ENCODE results near the gene NOD1.
"Not testable (repeated sequence)": the region's sequence is repeated elsewhere in the genome, so short reads cannot be mapped to it uniquely, and the experiment has no call there.

The NOD1 gene, protein sequence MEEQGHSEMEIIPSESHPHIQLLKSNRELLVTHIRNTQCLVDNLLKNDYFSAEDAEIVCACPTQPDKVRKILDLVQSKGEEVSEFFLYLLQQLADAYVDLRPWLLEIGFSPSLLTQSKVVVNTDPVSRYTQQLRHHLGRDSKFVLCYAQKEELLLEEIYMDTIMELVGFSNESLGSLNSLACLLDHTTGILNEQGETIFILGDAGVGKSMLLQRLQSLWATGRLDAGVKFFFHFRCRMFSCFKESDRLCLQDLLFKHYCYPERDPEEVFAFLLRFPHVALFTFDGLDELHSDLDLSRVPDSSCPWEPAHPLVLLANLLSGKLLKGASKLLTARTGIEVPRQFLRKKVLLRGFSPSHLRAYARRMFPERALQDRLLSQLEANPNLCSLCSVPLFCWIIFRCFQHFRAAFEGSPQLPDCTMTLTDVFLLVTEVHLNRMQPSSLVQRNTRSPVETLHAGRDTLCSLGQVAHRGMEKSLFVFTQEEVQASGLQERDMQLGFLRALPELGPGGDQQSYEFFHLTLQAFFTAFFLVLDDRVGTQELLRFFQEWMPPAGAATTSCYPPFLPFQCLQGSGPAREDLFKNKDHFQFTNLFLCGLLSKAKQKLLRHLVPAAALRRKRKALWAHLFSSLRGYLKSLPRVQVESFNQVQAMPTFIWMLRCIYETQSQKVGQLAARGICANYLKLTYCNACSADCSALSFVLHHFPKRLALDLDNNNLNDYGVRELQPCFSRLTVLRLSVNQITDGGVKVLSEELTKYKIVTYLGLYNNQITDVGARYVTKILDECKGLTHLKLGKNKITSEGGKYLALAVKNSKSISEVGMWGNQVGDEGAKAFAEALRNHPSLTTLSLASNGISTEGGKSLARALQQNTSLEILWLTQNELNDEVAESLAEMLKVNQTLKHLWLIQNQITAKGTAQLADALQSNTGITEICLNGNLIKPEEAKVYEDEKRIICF

GRCh38 chr7:30478349-30479201 is at the start of gene NOD1:
Gene NOD1, minus strand, starts transcription at chr7:30478784. Its CDS starts 21,863 bp downstream, at chr7:30456921.
- peak; percentile 39 for DNase-seq (ENCODE audit: low read depth)

DNA sequence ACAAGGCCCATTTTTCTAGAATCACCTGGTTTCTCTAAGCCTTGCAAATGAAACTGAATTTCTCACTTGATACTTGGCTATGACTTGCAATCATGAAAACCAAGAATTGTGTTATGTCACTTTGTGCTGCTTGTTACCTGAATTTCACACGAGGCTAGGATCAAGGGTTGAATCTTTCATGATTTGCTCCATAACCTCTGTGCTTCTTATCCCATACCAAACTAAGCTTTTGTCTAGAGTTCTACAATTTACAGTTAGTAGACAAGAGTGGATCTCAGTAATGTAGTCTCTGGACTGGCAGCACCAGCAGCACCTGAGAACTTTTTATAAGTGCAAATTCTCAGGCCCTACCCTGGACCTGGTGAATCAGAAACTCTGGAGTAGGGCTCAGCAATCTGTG is 48.7 kb upstream of the NOD1 start:
- DNase-seq (ENCODE audit: low read depth) = not testable (repeated sequence)

DNA sequence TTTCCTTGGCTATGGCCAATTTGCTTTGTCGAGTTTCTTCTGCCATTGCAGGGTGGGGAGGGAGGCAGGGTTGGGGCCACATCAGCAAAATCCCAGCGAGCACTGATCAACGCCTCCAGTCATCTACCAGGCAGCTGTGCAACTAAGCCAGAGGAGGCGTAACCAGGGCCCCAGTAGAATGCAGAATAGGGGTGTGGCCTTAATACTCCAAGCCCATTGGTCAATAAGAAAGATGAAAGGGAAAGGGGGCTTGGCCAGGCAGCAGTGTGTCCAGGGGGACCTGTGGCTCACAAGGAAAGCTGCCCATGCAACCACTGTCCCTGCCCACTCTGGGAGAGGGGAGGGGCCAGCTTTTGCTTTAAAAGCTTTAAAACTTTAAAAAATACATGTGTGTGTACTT is 47.6 kb upstream of the NOD1 start:
- no peak for DNase-seq (ENCODE audit: low read depth)

GRCh38 chr7:30525429-30525828 is 46.8 kb upstream of the NOD1 start:
- no peak for DNase-seq (ENCODE audit: low read depth)

DNA sequence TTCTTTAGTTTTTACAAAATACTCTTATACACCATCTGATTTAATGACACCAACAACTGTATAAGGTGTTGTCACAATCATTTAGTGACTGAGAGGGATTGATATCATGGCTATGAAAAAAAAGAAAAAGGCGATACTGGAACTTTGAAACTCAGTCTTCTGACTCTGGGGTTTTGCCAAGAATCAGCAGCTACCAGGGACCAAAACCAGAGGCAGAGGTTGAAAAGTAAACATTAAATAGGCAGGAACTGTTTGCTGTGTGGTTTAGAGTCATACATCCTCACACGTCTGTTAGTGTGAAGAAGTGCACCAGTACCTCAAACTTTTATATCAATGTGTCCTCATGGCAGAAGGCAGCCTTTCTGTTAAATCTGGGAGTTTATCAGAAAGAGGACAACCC is 46.0 kb upstream of the NOD1 start:
- DNase-seq (ENCODE audit: low read depth) = no peak

DNA sequence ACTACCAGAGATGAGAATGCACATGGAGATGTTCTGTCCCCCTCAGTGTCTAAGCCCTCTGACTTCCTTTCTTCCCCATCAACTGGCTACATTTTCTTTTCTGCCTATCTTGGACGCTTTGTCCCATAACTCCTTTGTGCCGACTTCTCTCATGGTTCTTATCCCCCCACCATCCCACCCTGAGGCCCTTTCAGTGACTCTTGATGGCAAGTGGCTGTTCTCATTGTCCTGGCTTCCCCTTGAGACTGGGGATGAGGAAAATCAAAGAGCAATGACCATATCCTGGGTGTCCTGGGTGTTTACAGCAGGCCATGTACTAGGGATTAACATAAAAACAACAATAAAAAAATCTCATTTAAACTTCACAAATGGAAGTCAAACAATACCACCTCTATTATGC is 44.9 kb upstream of the NOD1 start:
- no peak for DNase-seq (ENCODE audit: low read depth)

GRCh38 chr7:30522159-30522558 is 43.6 kb upstream of the NOD1 start:
- no peak for DNase-seq (ENCODE audit: low read depth)

GRCh38 chr7:30521532-30521931 is 42.9 kb upstream of the NOD1 start:
- DNase-seq (ENCODE audit: low read depth) = no peak

DNA sequence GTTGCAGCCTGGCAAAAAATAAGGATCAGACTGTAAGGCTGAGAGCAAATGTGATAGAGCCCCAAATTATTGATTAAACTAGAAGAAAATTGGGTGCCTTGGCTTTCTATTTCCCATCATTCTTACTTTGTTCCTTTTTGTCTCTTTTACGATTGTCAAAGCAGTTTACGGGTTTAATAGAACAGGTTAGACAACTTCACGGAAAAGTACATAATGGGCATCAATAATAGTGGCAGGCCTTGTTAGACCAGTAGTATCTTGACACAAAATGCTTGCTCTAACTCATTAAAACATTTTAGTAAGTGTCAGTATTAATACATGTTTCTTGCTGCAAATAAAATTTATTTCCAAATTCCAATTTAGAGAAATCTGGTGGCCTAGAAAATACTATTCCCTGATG is 40.5 kb upstream of the NOD1 start:
- no peak for DNase-seq (ENCODE audit: low read depth)

GRCh38 chr7:30515761-30516160 is 37.2 kb upstream of the NOD1 start:
- DNase-seq (ENCODE audit: low read depth) = no peak

GRCh38 chr7:30514776-30515175 is 36.2 kb upstream of the NOD1 start:
- DNase-seq (ENCODE audit: low read depth) = no peak

DNA sequence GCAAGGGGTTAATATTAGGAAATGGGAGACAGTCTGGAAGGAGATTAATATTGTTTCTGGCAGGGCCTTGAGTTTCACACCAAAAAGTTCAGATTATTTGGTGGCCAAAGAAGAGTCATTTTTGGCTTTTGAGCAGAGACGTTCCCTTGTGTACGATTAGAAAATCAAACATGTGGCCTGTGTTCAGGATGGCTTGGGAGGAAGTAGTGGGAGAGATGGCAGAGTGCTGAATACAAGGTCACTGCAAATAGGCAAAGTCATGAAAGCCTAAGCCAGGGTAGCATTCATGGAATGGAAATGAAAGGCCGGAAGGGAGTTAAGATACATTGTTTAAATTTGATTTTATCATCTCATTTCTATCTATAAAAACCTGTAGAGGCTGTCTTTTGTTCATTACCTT is 35.6 kb upstream of the NOD1 start:
- DNase-seq (ENCODE audit: low read depth) = no peak

DNA sequence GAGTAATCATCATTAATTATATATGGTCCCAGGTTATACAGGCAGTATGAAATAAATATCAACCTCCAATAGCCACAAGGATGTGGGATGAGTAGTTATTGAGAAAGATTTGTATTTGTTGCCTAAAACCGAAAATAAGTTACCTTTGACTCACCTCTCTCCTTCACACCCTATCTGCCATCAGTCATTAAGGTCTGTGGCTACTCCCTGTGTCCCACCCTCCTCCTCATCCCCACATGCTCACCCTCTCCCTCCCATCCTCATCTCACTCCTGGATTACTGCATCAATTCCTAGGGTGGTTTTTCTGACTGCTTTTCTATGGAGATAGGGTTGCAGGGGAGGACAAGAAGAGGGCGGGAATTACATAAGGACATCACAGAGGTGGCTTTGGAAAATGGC is 35.2 kb upstream of the NOD1 start:
- DNase-seq (ENCODE audit: low read depth) = no peak

GRCh38 chr7:30511973-30512662 is 33.5 kb upstream of the NOD1 start:
- DNase-seq (ENCODE audit: low read depth) = no peak

GRCh38 chr7:30511494-30511893 is 32.9 kb upstream of the NOD1 start:
- DNase-seq (ENCODE audit: low read depth) = no peak

- no peak for DNase-seq (ENCODE audit: low read depth)
Observed at GRCh38 chr7:30510124-30511075, 31.8 kb upstream of the NOD1 start.

GRCh38 chr7:30509171-30509857 is 30.7 kb upstream of the NOD1 start:
- DNase-seq (ENCODE audit: low read depth) = not testable (repeated sequence)

DNA sequence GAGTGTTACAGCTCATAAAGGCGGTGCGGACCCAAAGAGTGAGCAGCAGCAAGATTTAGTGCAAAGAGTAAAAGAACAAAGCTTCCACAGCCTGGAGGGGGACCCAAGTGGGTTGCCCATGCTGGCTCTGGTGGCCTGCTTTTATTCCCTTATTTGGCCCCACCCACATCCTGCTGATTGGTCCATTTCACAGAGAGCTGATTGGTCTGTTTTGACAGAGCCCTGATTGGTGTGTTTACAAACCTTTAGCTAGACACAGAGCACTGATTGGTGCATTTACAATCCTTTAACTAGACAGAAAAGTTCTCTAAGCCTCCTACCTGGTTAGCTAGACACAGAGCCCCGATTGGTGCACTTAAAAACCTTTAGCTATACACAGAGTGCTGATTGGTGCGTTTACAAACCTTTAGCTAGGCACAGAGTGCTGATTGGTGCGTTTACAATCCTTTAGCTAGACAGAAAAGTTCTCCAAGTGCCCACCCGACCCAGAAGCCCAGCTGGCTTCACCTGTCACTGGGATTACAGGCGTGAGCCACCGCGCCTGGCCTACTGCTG is 28.8 kb upstream of the NOD1 start:
- DNase-seq (ENCODE audit: low read depth) = not testable (repeated sequence)

GRCh38 chr7:30505174-30505697 is 26.7 kb upstream of the NOD1 start:
- no peak for DNase-seq (ENCODE audit: low read depth)
